GM18511 (cell line): ENCODE measurements around the gene CHRM3.
"Not testable (repeated sequence)": the region's sequence is repeated elsewhere in the genome, so short reads cannot be mapped to it uniquely, and the experiment has no call there.

ENCODE experiments used
- ATAC-seq: cut with Tn5 transposase; IDR thresholded peaks from one replicate; pipeline ENCODE4 v1.9.1; 2021; ENCODE audit warnings: mild to moderate bottlenecking, moderate library complexity; ENCODE audit not compliant: unreplicated experiment

Gene CHRM3

GRCh38 chr1:239386453-239387303 lies at the start of gene CHRM3:
Gene CHRM3, plus strand, starts transcription at chr1:239386568. Its CDS starts 520,884 bp downstream, at chr1:239907452.
- no peak for ATAC-seq

DNA sequence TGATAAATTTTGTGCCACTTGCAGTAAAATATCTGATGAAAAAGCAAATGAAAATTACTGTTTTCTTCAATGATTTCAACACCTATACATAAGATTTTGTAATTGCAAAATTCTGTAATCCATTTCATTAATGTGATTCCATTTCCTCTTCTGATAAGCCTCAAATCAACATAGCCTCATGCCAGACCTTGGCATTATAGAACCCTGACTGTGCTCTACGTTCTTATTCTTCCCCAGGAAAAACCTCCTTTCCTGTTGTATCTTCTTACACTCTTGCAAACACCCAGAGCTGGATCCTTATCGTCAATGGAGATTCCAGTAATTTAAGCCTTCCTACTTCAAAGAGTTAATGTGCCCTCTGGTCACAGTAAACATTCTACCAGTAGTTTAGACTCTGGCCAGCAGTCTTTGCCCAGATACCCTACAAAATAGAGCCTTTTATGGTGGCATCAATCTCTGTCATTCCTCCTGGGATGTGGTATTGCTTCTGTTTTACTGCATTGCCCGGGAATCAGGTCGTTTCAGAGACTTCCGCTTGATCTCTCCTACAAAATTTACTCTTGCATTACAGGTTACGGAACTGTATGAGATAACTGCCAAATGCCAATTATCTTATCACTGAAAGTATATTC lies 48.5 kb upstream of the CHRM3 start:
- no peak for ATAC-seq

GRCh38 chr1:239347776-239348175 lies 38.6 kb upstream of the CHRM3 start:
- no peak for ATAC-seq

- ATAC-seq = no peak
Measured at GRCh38 chr1:239348635-239349353, 37.6 kb upstream of the CHRM3 start.

GRCh38 chr1:239349699-239350098 lies 36.7 kb upstream of the CHRM3 start:
- no peak for ATAC-seq

DNA sequence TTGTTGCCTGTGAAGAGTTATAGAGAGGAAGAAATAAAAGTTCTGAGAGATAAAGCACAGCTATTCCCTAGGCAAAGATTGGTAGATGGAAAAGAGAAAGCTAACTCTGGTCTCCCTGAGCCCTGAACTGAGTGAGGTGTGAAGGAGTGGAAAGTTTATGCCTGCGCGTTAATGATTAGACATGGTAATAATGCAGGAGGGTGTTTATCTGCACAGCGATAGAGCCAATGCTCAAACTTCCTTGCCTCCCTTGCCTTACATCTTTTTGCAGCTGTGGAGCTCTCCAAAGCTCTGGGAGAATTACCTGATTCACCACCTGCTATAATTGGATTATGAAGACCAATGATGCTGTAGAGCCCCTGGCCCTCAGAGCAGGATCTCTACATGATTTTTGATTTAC lies 32.8 kb upstream of the CHRM3 start:
- ATAC-seq = no peak

- ATAC-seq = no peak
Measured at GRCh38 chr1:239354231-239354630, 32.1 kb upstream of the CHRM3 start.

DNA sequence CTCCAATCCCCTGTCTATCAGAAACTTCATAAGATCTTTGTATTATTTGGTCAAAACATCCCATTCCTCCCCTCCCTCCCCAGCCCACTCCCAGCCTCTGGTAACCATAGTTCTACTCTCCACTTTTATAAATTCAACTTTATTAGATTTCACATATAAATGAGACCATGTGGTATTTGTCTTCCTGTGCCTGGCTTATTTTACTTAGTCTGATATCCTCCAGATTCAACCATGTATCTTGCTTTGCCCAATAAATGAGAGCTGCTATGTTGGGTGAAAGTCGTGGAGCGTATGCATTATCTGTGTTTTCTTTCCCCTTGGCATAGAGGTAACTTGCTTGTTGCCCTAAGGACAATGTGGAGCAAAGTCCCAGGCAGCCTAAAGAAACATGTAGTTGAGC lies 28.5 kb upstream of the CHRM3 start:
- ATAC-seq = no peak

- ATAC-seq = no peak
Measured at GRCh38 chr1:239361403-239361802, 25.0 kb upstream of the CHRM3 start.

DNA sequence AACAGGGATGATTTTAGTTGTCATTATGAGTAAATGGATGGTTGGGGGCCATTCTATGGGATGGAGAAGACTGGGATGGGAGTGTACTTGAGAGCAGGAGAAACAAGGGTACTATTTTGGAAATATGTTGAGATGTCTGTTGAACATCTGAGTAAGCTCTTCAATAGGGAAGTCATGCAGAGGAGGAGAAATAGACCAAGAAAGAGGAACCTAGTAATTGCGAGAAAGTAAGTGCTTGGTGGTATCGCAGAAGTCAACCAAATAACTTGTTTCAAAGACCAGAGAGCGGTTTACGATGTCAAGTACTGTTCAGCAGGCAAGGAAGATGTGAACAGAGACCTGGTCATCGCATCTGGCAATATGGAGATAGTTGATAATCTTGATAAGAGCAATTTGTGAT lies 22.4 kb upstream of the CHRM3 start:
- ATAC-seq = no peak

GRCh38 chr1:239367196-239367810 lies 19.1 kb upstream of the CHRM3 start:
- no peak for ATAC-seq

GRCh38 chr1:239368436-239369109 lies 17.8 kb upstream of the CHRM3 start:
- ATAC-seq = no peak

- ATAC-seq = not testable (repeated sequence)
Measured at GRCh38 chr1:239370869-239371268, 15.5 kb upstream of the CHRM3 start.

- no peak for ATAC-seq
Measured at GRCh38 chr1:239382666-239383065, 3.7 kb upstream of the CHRM3 start.

- no peak for ATAC-seq
Measured at GRCh38 chr1:239383714-239384113, 2.7 kb upstream of the CHRM3 start.

DNA sequence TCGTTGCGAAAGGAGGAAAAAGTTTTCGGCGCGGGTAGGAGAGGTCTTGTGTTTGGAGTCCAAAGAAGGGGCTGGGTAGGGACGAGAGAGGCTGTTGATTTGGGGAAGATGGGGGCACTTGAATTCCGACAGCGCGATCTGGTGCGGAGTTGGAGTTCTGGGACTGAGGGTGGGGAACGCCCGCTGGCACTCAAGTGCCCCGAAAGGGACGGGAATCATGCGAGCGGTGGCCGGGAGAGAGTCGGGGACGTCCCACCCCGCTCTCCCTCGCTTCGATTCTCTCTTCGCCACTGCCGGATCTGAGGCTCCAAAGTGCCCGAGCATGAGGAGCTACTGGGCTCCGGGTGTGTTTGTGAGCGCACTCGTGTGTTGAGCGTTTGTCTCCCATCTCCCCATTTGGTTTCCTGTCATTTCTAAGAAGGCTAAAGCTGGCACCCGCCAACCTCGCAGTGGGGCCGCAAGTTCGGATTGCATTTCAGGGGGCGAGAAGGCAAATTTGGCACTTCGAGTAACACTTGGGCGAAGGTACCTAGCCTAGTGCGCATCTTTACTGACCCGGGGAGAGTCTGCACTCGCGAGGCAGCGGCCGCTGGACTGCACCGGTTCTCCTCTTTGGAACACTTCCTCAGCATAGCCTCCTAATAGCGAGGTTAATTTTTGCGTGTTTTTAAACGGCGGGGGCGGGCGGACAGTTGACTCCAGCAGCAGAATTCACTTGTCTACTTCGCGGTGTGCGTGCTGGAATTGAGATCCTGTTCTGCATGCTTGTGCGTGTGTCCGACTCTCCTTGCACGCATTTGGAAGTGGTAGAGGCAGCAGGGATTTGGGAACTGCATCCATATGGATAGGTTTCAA lies 1.2 kb downstream of the CHRM3 start:
- ATAC-seq = no peak

DNA sequence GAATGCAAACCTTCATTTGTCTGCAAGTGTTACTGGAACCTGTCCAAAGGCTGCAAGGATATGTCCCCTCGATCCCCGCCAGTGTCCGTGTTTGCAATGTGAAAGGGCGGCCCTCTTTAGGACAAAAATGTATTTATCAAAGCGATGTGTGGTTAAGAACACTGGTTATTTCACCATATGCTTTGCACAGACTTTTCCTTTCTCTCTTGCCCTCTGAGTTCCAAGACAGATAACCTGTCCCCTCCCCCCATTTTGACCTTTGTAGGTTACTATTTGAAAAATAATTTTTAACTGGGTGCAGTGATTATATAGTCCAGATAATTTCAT lies 1.8 kb downstream of the CHRM3 start:
- no peak for ATAC-seq

DNA sequence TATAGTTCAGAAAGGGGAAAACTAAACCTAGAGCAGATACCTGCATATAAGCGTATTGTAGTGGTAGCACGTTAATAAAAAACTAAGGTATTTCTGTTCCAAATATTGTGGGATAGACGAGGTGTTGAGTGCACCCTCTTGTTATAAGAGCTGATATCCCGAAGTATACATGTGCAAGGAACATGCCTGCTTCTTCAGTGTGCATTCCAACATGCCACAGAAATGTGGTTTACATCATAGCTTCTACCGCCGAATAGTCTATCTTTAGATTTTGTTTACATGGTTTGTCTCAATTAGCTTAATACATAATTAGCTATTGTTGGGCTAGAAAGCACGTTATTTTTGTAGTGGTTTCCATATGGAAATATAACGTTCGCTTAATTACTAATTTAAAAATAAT lies 2.2 kb downstream of the CHRM3 start:
- no peak for ATAC-seq

GRCh38 chr1:239389703-239390102 lies 3.3 kb downstream of the CHRM3 start:
- ATAC-seq = no peak

- ATAC-seq = no peak
Measured at GRCh38 chr1:239392271-239392670, 5.9 kb downstream of the CHRM3 start.
